Erythroblast (primary cell): ENCODE measurements around the gene PPM1J.

ENCODE experiments used
- GATA1 ChIP-seq: IDR thresholded peaks from 2 replicates; pipeline ENCODE4 v1.6.1; 2011; ENCODE audit warnings: low read depth, mild to moderate bottlenecking, control low read depth, low read length, moderate library complexity
- POLR2A ChIP-seq: IDR thresholded peaks from 2 replicates; pipeline ENCODE4 v1.6.1; 2011; ENCODE audit warnings: mild to moderate bottlenecking, low read length

GRCh38 chr1:112718691-112719418, 3.7 kb upstream of the PPM1J start:
- no peak for TF ChIP-seq POLR2A
- TF ChIP-seq GATA1: no peak
